Stimulated activated CD8-positive, alpha-beta memory T cell treated with anti-CD3 and anti-CD28 coated beads, Interleukin-15, amount 100 ng/mL, for 24 hours (primary cell): ENCODE data around the gene MAP4K4.

ENCODE experiments used
- DNase-seq: peaks from one replicate; pipeline ENCODE4 v3.0.0-alpha.2; 2020; ENCODE audit warnings: low read depth

The MAP4K4 gene

DNA sequence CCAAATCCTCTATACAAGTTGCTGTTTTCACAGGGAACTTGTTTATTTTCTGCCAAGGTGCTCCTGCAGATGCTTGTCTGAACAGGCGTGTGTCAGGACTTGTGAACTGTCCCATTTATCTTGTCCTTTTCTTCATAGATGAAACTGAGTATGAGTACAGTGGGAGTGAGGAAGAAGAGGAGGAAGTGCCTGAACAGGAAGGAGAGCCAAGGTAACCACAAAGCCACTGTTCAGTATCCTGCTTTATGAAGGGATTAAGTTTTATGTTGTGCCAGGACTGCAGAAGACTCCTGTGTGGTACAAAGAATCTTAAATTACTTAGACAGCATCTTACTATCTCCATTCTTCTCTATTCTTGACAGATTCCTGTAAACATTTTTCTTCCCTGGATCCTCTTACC is 145.0 kb downstream of the MAP4K4 start:
- no peak for DNase-seq

GRCh38 chr2:101843048-101843447 is 145.5 kb downstream of the MAP4K4 start:
- DNase-seq: no peak

DNA sequence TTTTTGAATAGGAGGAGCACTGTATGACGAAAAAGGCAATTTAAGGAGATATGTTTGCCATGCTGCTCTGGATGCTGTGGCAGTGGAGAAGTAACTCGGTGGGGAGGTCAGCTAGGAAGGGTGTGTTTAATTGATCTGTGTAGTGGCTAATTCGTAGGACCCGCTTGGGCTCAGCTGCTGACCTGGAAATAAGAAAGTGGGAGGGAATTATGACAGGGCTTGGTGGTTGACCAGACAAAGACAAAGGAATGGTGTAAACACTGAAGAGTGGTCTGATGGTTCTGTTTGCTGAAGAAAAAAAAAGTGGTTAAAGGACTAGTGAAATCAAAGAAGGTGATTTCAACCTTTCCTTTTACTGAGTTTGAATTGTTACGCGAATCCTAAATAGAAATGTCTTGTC is 146.0 kb downstream of the MAP4K4 start:
- DNase-seq: no peak

GRCh38 chr2:101844055-101844635 is 146.6 kb downstream of the MAP4K4 start:
- no peak for DNase-seq

DNA sequence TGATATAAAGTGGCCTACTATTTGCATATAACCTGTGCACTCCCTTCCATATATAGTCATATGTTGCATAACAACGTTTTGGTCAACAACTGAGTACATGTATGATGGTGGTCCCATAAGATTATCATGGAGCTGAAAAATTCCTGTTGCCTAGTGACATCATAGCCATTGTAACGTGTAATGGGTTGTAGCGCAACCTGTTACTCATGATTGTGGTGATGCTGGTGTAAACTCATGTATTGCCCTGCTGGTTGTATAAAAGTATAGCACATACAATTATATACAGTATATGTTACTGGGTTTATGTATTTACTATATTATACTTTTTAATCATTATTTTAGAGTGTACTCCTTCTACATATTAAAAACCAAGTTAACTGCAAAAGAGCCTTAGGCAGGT is 149.5 kb downstream of the MAP4K4 start:
- no peak for DNase-seq

GRCh38 chr2:101847661-101848339 is 150.3 kb downstream of the MAP4K4 start:
- no peak for DNase-seq

- no peak for DNase-seq
These were observed 151.4 kb downstream of the MAP4K4 start for GRCh38 chr2:101848769-101849410.

DNA sequence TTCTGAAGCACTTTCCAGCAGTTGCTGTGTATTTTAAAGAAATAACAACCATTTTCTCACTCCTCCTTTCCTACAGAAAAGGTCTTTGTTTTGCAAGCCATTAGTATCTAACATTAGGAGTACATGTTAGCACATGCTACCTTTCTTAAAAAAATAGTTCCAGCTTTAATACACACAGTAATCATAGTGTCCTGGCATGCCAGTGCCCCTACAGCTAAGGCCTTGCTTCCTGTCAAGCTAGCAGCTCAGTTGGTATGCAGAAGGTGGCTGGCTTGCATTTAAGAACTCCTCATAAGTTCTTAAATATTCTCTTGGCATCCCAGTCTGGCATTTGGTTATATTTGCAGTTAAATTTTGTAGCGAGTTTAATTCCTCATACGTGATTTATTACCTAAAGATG is 152.9 kb downstream of the MAP4K4 start:
- DNase-seq: no peak

GRCh38 chr2:101850991-101851390 is 153.5 kb downstream of the MAP4K4 start:
- DNase-seq: no peak

DNA sequence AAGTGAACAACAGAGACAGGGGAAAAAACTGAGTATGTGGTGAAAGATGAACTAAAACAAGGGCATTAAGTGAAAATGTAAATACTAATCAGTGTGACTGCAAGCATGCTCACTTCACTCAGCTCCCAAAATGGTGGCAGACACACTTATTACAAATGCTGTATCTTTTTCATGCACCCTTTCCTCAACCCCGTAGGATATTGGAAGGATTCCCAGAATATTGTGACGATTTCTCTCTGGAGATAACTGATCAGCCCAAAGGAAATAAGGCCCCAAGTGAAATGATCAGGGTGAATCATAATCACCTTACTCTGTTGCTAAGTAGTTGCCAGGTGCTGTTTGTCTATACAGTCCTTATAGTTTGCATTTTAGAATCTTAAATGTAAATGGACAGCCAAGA is 155.3 kb downstream of the MAP4K4 start:
- no peak for DNase-seq

DNA sequence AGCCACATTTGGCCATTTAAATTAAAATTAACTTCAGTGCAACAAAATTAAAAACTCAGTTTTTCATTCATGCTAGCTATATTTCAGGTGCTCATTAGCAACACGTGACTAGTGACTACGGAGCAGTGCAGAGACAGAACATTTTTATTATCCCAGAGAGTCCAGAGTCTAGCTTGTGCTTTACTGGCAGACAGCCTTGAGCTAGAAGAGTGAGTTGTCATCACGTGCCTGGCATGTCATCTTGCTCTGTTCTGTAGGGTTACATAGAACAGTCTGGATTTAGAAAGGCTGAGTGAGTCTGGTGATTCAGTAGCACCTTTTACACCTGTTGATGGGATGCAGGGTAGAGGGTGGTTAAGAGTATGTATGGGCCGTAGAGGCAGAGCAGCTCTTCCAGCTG is 157.4 kb downstream of the MAP4K4 start:
- DNase-seq: no peak

DNA sequence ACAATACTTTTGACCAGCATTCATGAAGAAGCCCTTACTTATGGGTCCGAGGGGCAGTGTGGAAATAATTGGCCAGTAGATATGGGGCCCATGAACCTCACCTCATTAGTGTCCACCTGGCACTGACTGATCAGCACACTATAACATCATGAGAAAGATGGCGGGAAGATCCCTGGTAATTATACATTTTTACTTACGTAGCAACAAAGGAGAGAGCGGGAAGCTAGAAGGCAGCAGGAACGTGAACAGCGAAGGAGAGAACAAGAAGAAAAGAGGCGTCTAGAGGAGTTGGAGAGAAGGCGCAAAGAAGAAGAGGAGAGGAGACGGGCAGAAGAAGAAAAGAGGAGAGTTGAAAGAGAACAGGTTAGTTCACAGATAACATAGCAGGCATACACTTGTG is 158.3 kb downstream of the MAP4K4 start:
- DNase-seq: no peak

GRCh38 chr2:101858246-101858645 is 160.7 kb downstream of the MAP4K4 start:
- no peak for DNase-seq

DNA sequence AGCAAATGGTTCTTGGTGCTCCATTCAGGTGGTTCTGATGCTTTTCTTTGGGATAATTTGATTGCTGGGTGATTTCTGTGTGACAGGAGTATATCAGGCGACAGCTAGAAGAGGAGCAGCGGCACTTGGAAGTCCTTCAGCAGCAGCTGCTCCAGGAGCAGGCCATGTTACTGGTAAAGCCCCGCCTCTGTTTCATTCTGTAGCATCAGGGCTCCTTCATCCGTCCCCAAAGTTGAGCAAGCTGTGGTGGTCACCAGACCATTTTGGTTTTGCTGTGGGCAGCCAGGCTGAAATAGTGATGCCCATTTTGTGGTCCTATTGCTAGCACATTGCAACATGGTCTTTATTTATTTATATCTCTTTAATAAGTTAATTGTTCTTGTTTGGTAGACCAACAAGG is 161.4 kb downstream of the MAP4K4 start:
- DNase-seq: no peak

- no peak for DNase-seq
These were observed 162.1 kb downstream of the MAP4K4 start for GRCh38 chr2:101859604-101860003.

- DNase-seq: no peak
These were observed 162.7 kb downstream of the MAP4K4 start for GRCh38 chr2:101860157-101860556.

GRCh38 chr2:101860782-101861181 is 163.3 kb downstream of the MAP4K4 start:
- no peak for DNase-seq

- no peak for DNase-seq
These were observed 163.9 kb downstream of the MAP4K4 start for GRCh38 chr2:101861382-101861781.

DNA sequence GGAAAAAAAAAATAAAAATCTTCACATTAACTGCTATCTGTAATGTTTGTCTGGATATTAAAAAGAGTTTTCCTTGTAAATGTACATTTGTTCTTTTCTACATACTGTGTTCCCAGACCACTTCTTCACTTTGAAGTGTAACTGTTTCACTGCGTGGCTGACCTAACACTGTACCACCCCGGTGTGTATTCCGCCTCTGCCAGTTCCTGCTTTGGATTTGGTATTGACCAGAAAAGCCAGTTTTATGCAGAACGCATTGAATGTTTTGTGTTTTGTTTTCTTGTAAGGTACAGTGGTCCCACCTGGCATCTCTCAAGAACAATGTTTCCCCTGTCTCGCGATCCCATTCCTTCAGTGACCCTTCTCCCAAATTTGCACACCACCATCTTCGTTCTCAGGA is 166.0 kb downstream of the MAP4K4 start:
- DNase-seq: no peak

GRCh38 chr2:101864426-101864825 is 166.9 kb downstream of the MAP4K4 start:
- no peak for DNase-seq

DNA sequence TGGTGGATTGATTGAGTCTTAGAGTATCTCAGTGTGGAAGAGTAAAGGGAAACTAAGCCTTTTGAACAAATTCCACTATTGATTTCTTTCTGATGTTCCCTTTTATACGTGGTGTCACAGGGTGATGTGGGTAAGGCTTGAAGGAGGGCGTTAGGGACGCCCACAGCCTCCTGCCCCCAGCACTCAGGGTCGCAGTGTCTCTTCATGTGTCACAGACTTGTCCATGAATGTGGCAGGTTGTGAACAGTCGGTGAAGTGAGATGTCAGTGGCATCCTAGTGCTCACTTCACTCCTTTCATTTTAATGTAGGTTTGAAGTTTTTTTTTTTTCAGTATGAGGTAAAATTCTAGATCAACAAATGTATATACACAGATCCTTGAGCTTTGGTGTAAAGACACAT is 171.0 kb downstream of the MAP4K4 start:
- no peak for DNase-seq

- no peak for DNase-seq
These were observed 172.0 kb downstream of the MAP4K4 start for GRCh38 chr2:101869527-101869926.

- no peak for DNase-seq
These were observed 172.9 kb downstream of the MAP4K4 start for GRCh38 chr2:101870444-101870843.

GRCh38 chr2:101871480-101871879 is 174.0 kb downstream of the MAP4K4 start:
- DNase-seq: no peak
